Right atrium auricular region (tissue), 2 donors: ENCODE results near the gene CNTNAP2. TPM values are rescaled to one million over a fixed set of nuclear protein-coding genes. Genes with fewer than 3 reads are reported as not detected.

Source experiments
- DNase-seq: peaks from one replicate; pipeline ENCODE4 v3.0.0-alpha.2; 2019; ENCODE audit warnings: low spot score
- H3K27ac ChIP-seq, 2 donors: fragments of 200-600 bp; sonication (generic); 1 replicate in 1 of 2; 2 replicates in 1 of 2; pipeline ENCODE4 v1.5.1; 2016 to 2019
- H3K27me3 ChIP-seq, 2 donors: fragments of 200-600 bp; sonication (generic); one replicate each; pipeline versions ENCODE4 v1.5.1 to v1.6.0; 2017 to 2019
- H3K36me3 ChIP-seq: fragments of 200-600 bp; sonication (generic); one replicate; pipeline ENCODE4 v1.5.1; 2016
- H3K4me1 ChIP-seq, 2 donors: fragments of 200-600 bp; sonication (generic); one replicate each; pipeline versions ENCODE4 v1.5.1 to v1.6.0; 2017 to 2019
- H3K4me3 ChIP-seq, 2 donors: fragments of 200-600 bp; sonication (generic); 1 replicate in 1 of 2; 2 replicates in 1 of 2; pipeline ENCODE4 v1.5.1; 2017 to 2019; ENCODE audit warnings: mild to moderate bottlenecking in 1 of 2, moderate library complexity in 1 of 2
- H3K9me3 ChIP-seq, 2 donors: fragments of 200-600 bp; sonication (generic); one replicate each; pipeline ENCODE4 v1.5.1; 2019
- total RNA-seq, 2 donors: library from RNA; depleted of rRNA; stranded (reverse); fragments of >200 nt; gene quantifications; one replicate each; pipeline ENCODE4 v1.1.0, GENCODE V29; 2016
- TF ChIP-seq, protein P1 (sequence below), 2 donors: fragments of 200-600 bp; sonication (generic); IDR thresholded peaks; one replicate each; pipeline ENCODE4 v1.5.1; 2019; ENCODE audit warnings: antibody characterized with exemption in 2 of 2

The CNTNAP2 gene
- total RNA-seq, result 1 to 10 TPM; 1.1 to 1.7 TPM

DNA sequence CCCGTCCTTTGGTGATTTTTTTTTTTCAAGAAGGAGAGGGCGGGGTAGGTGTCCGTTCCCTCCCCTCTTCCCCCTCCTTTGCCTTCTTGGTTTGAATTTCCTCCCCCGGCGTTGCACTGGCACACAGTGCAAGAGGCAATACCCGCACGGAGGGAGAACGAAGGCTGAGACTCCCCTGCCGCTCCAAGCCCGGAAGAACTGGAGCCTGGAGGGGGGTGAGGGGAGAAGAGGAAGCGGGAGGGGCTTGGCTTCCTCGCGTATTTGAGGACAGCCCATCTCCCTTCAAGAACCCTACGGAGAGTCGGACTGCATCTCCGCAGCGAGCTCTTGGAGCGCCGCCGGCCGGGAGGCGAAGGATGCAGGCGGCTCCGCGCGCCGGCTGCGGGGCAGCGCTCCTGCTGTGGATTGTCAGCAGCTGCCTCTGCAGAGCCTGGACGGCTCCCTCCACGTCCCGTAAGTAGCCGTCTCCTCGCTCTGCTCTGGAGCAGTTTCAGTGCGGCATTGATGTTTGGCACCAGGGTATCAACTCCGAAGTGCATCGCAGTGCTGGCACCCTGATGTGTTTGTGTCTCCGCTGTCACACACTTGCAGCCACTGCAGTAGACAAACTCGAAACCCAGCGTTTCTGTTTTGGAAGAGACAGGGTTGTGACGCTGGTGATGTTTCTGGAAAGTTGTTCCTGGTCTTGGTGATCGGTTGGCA lies at the start of gene CNTNAP2:
Gene CNTNAP2 (plus strand): TSS at position 281 of the 702 bp plus-strand sequence. CDS start 76 bp downstream, at position 357.
- Histone ChIP-seq H3K36me3 (no peaks in the 10 kb centered on the region), H3K9me3 (no peaks in the 10 kb centered on the region), H3K4me1 (peaks cover 0 to 17% of the 10 kb centered on the region in 2 donors), H3K4me3 (peak within 1 kb of the TSS; percentile 18 to 50), H3K27ac (no peak within 1 kb of the TSS), H3K27me3 (no peaks in the 10 kb centered on the region)
- TF ChIP-seq, protein P1, sequence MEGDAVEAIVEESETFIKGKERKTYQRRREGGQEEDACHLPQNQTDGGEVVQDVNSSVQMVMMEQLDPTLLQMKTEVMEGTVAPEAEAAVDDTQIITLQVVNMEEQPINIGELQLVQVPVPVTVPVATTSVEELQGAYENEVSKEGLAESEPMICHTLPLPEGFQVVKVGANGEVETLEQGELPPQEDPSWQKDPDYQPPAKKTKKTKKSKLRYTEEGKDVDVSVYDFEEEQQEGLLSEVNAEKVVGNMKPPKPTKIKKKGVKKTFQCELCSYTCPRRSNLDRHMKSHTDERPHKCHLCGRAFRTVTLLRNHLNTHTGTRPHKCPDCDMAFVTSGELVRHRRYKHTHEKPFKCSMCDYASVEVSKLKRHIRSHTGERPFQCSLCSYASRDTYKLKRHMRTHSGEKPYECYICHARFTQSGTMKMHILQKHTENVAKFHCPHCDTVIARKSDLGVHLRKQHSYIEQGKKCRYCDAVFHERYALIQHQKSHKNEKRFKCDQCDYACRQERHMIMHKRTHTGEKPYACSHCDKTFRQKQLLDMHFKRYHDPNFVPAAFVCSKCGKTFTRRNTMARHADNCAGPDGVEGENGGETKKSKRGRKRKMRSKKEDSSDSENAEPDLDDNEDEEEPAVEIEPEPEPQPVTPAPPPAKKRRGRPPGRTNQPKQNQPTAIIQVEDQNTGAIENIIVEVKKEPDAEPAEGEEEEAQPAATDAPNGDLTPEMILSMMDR (IDR thresholded peaks at IDR 0.05), result no peak
- no peak for DNase-seq

DNA sequence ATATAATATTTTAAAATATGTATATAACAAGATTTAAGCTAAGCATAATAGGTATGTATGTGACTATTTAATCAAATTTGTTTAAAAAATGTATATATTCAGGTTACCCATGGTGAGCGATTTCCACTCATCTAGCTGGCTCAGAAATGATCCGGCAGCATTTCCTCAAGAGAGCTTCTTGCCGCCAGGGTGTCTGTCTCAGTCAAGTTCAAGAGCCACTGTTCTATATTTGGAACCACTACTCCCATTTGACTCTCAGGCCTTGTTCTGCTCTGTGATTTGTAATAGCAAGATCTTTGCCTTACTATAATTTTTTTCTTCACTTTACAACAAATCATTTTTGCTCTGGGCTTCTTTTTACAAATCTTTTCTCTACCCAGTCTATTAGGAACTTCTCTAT lies 48.7 kb upstream of the CNTNAP2 start:
- Histone ChIP-seq H3K27ac (no peak overlapping the region), H3K4me1 (no peaks in the 10 kb centered on the region), H3K9me3 (no peaks in the 10 kb centered on the region), H3K27me3 (no peaks in the 10 kb centered on the region), H3K36me3 (no peaks in the 10 kb centered on the region), H3K4me3 (no peak overlapping the region)
- no peak for DNase-seq
- TF ChIP-seq, protein P1 (IDR thresholded peaks at IDR 0.05), result peak in 1 of 2 donors; percentile 17

DNA sequence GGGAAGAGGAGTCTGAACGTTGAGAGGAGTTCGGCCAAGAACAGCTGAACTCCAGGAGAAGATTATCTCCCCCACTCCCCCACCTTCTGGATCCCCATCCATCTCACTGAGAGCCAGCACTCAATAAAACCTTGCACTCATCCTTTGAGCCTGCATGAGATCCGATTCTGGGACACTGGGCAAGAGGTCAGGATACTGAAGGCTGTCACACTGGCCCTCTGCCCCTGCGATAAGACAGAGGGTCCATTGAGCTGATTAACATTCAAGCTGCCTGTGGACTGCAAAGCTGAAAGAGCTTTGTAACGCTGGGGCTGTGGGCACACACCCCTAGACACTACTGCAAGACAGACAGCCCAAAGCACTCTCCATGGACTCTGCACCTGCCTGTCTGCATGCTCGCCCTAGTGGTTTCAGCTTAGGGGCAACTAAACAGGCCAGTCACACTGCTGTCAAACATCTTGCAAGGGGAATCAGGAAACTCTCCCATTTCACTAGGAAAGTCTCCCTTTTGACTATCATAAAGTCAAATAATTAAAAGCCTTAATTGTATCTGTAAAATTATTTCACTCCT lies 42.3 kb upstream of the CNTNAP2 start:
- DNase-seq, result no peak
- no peak overlapping the region for H3K27ac ChIP-seq
- H3K9me3 ChIP-seq, result no peaks in the 10 kb centered on the region
- TF ChIP-seq, protein P1 (IDR thresholded peaks at IDR 0.05), result no peak
- H3K27me3 ChIP-seq, result no peaks in the 10 kb centered on the region
- no peaks in the 10 kb centered on the region for H3K4me1 ChIP-seq
- no peaks in the 10 kb centered on the region for H3K36me3 ChIP-seq
- H3K4me3 ChIP-seq, result no peak overlapping the region

DNA sequence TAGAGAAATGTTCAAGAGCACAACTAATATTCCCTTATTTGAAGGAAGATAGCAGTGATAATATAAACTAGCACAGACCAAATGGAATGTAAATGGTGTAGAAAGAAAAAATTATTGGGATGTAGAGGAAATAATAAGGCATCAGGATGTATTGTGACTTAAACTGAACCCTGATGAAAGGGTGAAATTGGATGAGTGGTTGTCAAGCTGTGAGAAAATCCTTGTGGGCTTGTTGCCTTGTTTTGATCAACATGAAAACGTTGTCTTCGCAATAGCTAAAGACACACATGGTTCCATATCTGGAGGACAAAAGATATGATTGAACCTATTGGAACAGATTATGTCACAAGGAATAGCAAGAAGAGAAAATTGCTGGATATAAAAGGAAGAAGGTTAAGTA lies 40.3 kb upstream of the CNTNAP2 start:
- H3K4me3 ChIP-seq, result no peak overlapping the region
- DNase-seq, result no peak
- H3K9me3 ChIP-seq, result no peaks in the 10 kb centered on the region
- H3K36me3 ChIP-seq, result no peaks in the 10 kb centered on the region
- TF ChIP-seq, protein P1 (IDR thresholded peaks at IDR 0.05), result no peak
- H3K27me3 ChIP-seq, result no peaks in the 10 kb centered on the region
- no peak overlapping the region for H3K27ac ChIP-seq
- no peaks in the 10 kb centered on the region for H3K4me1 ChIP-seq

DNA sequence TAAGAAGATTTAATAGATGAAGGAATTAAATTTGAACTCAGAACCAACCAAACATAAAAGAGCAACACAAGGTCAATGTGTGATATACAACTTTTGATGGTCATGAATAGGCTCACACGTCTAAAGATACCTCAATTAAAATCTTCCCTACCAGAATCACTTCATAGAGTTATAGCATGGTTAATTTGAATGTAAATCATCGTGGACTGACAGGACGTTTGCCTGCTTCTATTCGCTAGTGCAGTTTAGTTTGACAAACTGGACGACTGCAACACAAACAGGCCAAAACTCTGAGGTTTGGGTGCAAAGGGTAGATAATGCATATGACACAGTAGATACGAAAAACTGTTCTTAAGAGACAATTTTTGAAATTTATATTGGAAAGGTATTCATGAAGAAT lies 32.5 kb upstream of the CNTNAP2 start:
- TF ChIP-seq, protein P1 (IDR thresholded peaks at IDR 0.05), result no peak
- DNase-seq, result no peak
- Histone ChIP-seq H3K4me3 (no peak overlapping the region), H3K36me3 (no peaks in the 10 kb centered on the region), H3K4me1 (no peaks in the 10 kb centered on the region), H3K27ac (no peak overlapping the region), H3K27me3 (no peaks in the 10 kb centered on the region), H3K9me3 (no peaks in the 10 kb centered on the region)
